ENCODE measurements around the gene GPHN. TPM values are rescaled to one million over a fixed set of nuclear protein-coding genes. Genes with fewer than 3 reads are reported as not detected.
"Not testable (repeated sequence)": the region's sequence is repeated elsewhere in the genome, so short reads cannot be mapped to it uniquely, and the experiment has no call there.

Gene GPHN
- total RNA-seq, 1 donor from 2014 or later, result 24.4 TPM

- ATAC-seq (no peak), DNase-seq (ENCODE audit: low spot score) (no peak)
- intact Hi-C loops (cut with DNase I), result no loop called here
Observed at GRCh38 chr14:66496911-66497310, 11.0 kb upstream of the GPHN start.

GRCh38 chr14:66498311-66498710 is 9.6 kb upstream of the GPHN start:
- intact Hi-C loops (cut with DNase I), result no loop called here
- DNase-seq (ENCODE audit: low spot score) (no peak), ATAC-seq (no peak)

- ATAC-seq, result no peak
- no peak for DNase-seq (ENCODE audit: low spot score)
- intact Hi-C loops (cut with DNase I), result no loop called here
Observed at GRCh38 chr14:66501592-66501991, 6.4 kb upstream of the GPHN start.

GRCh38 chr14:66502836-66503235 is 5.1 kb upstream of the GPHN start:
- DNase-seq (ENCODE audit: low spot score); intact Hi-C loops (cut with DNase I); ATAC-seq: not testable (repeated sequence)

- no peak for ATAC-seq
- intact Hi-C loops (cut with DNase I), result no loop called here
- no peak for DNase-seq (ENCODE audit: low spot score)
Observed at GRCh38 chr14:66503532-66503931, 4.4 kb upstream of the GPHN start.

GRCh38 chr14:66507181-66507721 is 696 bp upstream of the GPHN start:
- intact Hi-C loops (cut with DNase I), result no loop called here
- DNase-seq (ENCODE audit: low spot score) (no peak), ATAC-seq (peak; percentile 40)

- no peak for ATAC-seq
- intact Hi-C loops (cut with DNase I), result no loop called here
- peak; percentile 65 for DNase-seq (ENCODE audit: low spot score)
Observed at GRCh38 chr14:66508547-66508845, 549 bp downstream of the GPHN start.

- ATAC-seq (peak; percentile 1), DNase-seq (ENCODE audit: low spot score) (peak; percentile 71)
- intact Hi-C loops (cut with DNase I), result no loop called here
Observed at GRCh38 chr14:66508846-66509621, 1.1 kb downstream of the GPHN start.

- DNase-seq (ENCODE audit: low spot score) (no peak), ATAC-seq (no peak)
- intact Hi-C loops (cut with DNase I), result no loop called here
Observed at GRCh38 chr14:66509874-66510273, 1.9 kb downstream of the GPHN start.

- ATAC-seq (no peak), DNase-seq (ENCODE audit: low spot score) (no peak)
- intact Hi-C loops (cut with DNase I), result no loop called here
Observed at GRCh38 chr14:66511849-66512248, 3.9 kb downstream of the GPHN start.

- intact Hi-C loops (cut with DNase I), result no loop called here
- ATAC-seq, result no peak
- DNase-seq (ENCODE audit: low spot score), result no peak
Observed at GRCh38 chr14:66514213-66514612, 6.3 kb downstream of the GPHN start.

GRCh38 chr14:66530526-66530925 is 22.6 kb downstream of the GPHN start:
- intact Hi-C loops (cut with DNase I), result no loop called here
- ATAC-seq (no peak), DNase-seq (ENCODE audit: low spot score) (no peak)

- no peak for DNase-seq (ENCODE audit: low spot score)
- ATAC-seq, result no peak
- intact Hi-C loops (cut with DNase I), result no loop called here
Observed at GRCh38 chr14:66539034-66539433, 31.1 kb downstream of the GPHN start.

- ATAC-seq, result no peak
- intact Hi-C loops (cut with DNase I), result no loop called here
- DNase-seq (ENCODE audit: low spot score), result no peak
Observed at GRCh38 chr14:66540038-66540437, 32.1 kb downstream of the GPHN start.

- intact Hi-C loops (cut with DNase I), result no loop called here
- ATAC-seq (no peak), DNase-seq (ENCODE audit: low spot score) (no peak)
Observed at GRCh38 chr14:66541627-66542026, 33.7 kb downstream of the GPHN start.

- intact Hi-C loops (cut with DNase I), result no loop called here
- DNase-seq (ENCODE audit: low spot score) (no peak), ATAC-seq (no peak)
Observed at GRCh38 chr14:66543996-66544395, 36.0 kb downstream of the GPHN start.

- DNase-seq (ENCODE audit: low spot score); ATAC-seq; intact Hi-C loops (cut with DNase I): not testable (repeated sequence)
Observed at GRCh38 chr14:66545191-66545590, 37.2 kb downstream of the GPHN start.

- DNase-seq (ENCODE audit: low spot score); ATAC-seq: not testable (repeated sequence)
Observed at GRCh38 chr14:66545751-66546150, 37.8 kb downstream of the GPHN start.

GRCh38 chr14:66563731-66564130 is 55.8 kb downstream of the GPHN start:
- DNase-seq (ENCODE audit: low spot score), result no peak
- ATAC-seq, result no peak
- intact Hi-C loops (cut with DNase I), result no loop called here

More at GRCh38 chr14:66545751-66546150, 37.8 kb downstream of the GPHN start:
- intact Hi-C loops (cut with DNase I), result not testable (repeated sequence)

GRCh38 chr14:66568220-66568619 is 60.3 kb downstream of the GPHN start:
- intact Hi-C loops (cut with DNase I), result no loop called here
- ATAC-seq (no peak), DNase-seq (ENCODE audit: low spot score) (no peak)

- intact Hi-C loops (cut with DNase I), result no loop called here
Observed at GRCh38 chr14:66572826-66573225, 64.9 kb downstream of the GPHN start.

More at GRCh38 chr14:66572826-66573225, 64.9 kb downstream of the GPHN start:
- DNase-seq (ENCODE audit: low spot score) (no peak), ATAC-seq (no peak)

Measured in sciatic nerve (tissue), 2 donors.